ENCODE results near the gene HNRNPF.

The HNRNPF gene

GRCh38 chr10:43350686-43351085 is 58.3 kb downstream of the HNRNPF start:
- 0 out of 2 replicates have a peak, but pooled peaks cover 3% of the 10 kb centered on the region for H3K27me3 ChIP-seq (replicated peaks; ENCODE audit: insufficient read depth, low read length)
- 0 out of 2 replicates have a peak, but pooled peaks cover 4% of the 10 kb centered on the region for H3K4me1 ChIP-seq (ENCODE audit: low read length)
- H3K79me2 ChIP-seq (ENCODE audit: low read length), result no peaks in the 10 kb centered on the region
- no peak overlapping the region for H3K4me3 ChIP-seq (ENCODE audit: low read length)
- H3K9me3 ChIP-seq (replicated peaks; ENCODE audit: insufficient read depth, low read length), result no peaks in the 10 kb centered on the region
- H3K27ac ChIP-seq (ENCODE audit: low read length), result no peak overlapping the region
- no peak overlapping the region for H2AFZ ChIP-seq (ENCODE audit: low read length)
- no peaks in the 10 kb centered on the region for H3K9me2 ChIP-seq (replicated peaks; ENCODE audit: insufficient read depth, low read length)
- no peak overlapping the region for H3K9ac ChIP-seq (ENCODE audit: low read length)
- H3K36me3 ChIP-seq (replicated peaks; ENCODE audit: insufficient read depth, low read length), result no peaks in the 10 kb centered on the region
- H4K20me1 ChIP-seq (ENCODE audit: insufficient read depth, low read length), result no peaks in the 10 kb centered on the region
- TF ChIP-seq CTCF (IDR thresholded peaks at IDR 0.05; ENCODE audit: low read length) (no peak), EZH2 (optimal IDR thresholded peaks at IDR 0.05; ENCODE audit: low read depth, low read length) (no peak), EZH2phosphoT487 (IDR thresholded peaks at IDR 0.05; ENCODE audit: low read length) (no peak)
- no peak for DNase-seq
- H3F3A ChIP-seq (ENCODE audit: insufficient read depth, low read length), result no peaks in the 10 kb centered on the region
- H3K4me2 ChIP-seq (ENCODE audit: low read depth, low read length), result no peak overlapping the region

- no peaks in the 10 kb centered on the region for H3K9me3 ChIP-seq (replicated peaks; ENCODE audit: insufficient read depth, low read length)
- H2AFZ ChIP-seq (ENCODE audit: low read length), result no peak overlapping the region
- TF ChIP-seq CTCF (IDR thresholded peaks at IDR 0.05; ENCODE audit: low read length), result no peak
- TF ChIP-seq EZH2 (optimal IDR thresholded peaks at IDR 0.05; ENCODE audit: low read depth, low read length), result no peak
- no peaks in the 10 kb centered on the region for H3K36me3 ChIP-seq (replicated peaks; ENCODE audit: insufficient read depth, low read length)
- no peaks in the 10 kb centered on the region for H4K20me1 ChIP-seq (ENCODE audit: insufficient read depth, low read length)
- DNase-seq, result no peak
- H3K9me2 ChIP-seq (replicated peaks; ENCODE audit: insufficient read depth, low read length), result no peaks in the 10 kb centered on the region
- no peak overlapping the region for H3K9ac ChIP-seq (ENCODE audit: low read length)
- H3K4me3 ChIP-seq (ENCODE audit: low read length), result no peak overlapping the region
- no peaks in the 10 kb centered on the region for H3F3A ChIP-seq (ENCODE audit: insufficient read depth, low read length)
- no peak overlapping the region for H3K27ac ChIP-seq (ENCODE audit: low read length)
- no peak overlapping the region for H3K4me2 ChIP-seq (ENCODE audit: low read depth, low read length)
- no peaks in the 10 kb centered on the region for H3K79me2 ChIP-seq (ENCODE audit: low read length)
- H3K4me1 ChIP-seq (ENCODE audit: low read length), result 0 out of 2 replicates have a peak, but pooled peaks cover 4% of the 10 kb centered on the region
- 0 out of 2 replicates have a peak, but pooled peaks cover 3% of the 10 kb centered on the region for H3K27me3 ChIP-seq (replicated peaks; ENCODE audit: insufficient read depth, low read length)
These were observed 58.8 kb downstream of the HNRNPF start for GRCh38 chr10:43350156-43350555.

- 0 out of 2 replicates have a peak, but pooled peaks cover 4% of the 10 kb centered on the region for H3K4me1 ChIP-seq (ENCODE audit: low read length)
- no peak overlapping the region for H3K27ac ChIP-seq (ENCODE audit: low read length)
- H3K27me3 ChIP-seq (replicated peaks; ENCODE audit: insufficient read depth, low read length), result 0 out of 2 replicates have a peak, but pooled peaks cover 3% of the 10 kb centered on the region
- no peaks in the 10 kb centered on the region for H3K9me3 ChIP-seq (replicated peaks; ENCODE audit: insufficient read depth, low read length)
- TF ChIP-seq EZH2phosphoT487 (IDR thresholded peaks at IDR 0.05; ENCODE audit: low read length) (no peak), CTCF (IDR thresholded peaks at IDR 0.05; ENCODE audit: low read length) (peak; percentile 96)
- DNase-seq, result peak; percentile 81
- H2AFZ ChIP-seq (ENCODE audit: low read length), result peak overlapping the region; percentile 69
- no peaks in the 10 kb centered on the region for H3K36me3 ChIP-seq (replicated peaks; ENCODE audit: insufficient read depth, low read length)
- H3K9me2 ChIP-seq (replicated peaks; ENCODE audit: insufficient read depth, low read length), result no peaks in the 10 kb centered on the region
- no peaks in the 10 kb centered on the region for H3F3A ChIP-seq (ENCODE audit: insufficient read depth, low read length)
- H3K79me2 ChIP-seq (ENCODE audit: low read length), result no peaks in the 10 kb centered on the region
- no peak overlapping the region for H3K4me3 ChIP-seq (ENCODE audit: low read length)
- no peaks in the 10 kb centered on the region for H4K20me1 ChIP-seq (ENCODE audit: insufficient read depth, low read length)
- no peak overlapping the region for H3K4me2 ChIP-seq (ENCODE audit: low read depth, low read length)
- H3K9ac ChIP-seq (ENCODE audit: low read length), result no peak overlapping the region
These were observed 60.3 kb downstream of the HNRNPF start for GRCh38 chr10:43348511-43349312.
